NOMO-1 treated with dmso at 0.1 percent for 144 hours (cell line): ENCODE data around the gene VTI1A.
"Not testable (repeated sequence)": the region's sequence is repeated elsewhere in the genome, so short reads cannot be mapped to it uniquely, and the experiment has no call there.

Source experiments
- DNase-seq: peaks from one replicate; lab custom pipeline; 2025; ENCODE audit not compliant: unreplicated experiment; lab: John Stamatoyannopoulos, UW

Gene VTI1A

DNA sequence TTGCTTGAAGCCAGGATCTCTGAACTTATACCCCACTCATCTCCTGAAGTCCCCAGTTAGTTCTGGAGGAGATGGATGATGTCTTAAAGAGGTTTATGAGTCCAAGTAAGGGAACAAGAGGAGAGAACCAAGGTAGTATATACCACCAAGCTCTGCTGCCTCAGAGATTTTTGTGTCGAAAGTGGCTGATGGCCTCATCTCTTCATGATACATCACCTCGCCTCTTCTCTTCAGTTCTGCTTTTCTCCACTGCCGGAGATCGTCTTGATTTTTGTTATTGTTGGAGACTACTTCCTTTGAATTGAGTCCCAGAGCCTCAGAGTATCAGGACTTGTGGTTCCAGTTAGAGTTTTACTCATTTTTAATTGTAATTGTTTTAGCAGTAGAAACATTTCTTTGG, 1.9 kb downstream of the VTI1A start:
- peak; percentile 20 for DNase-seq

DNA sequence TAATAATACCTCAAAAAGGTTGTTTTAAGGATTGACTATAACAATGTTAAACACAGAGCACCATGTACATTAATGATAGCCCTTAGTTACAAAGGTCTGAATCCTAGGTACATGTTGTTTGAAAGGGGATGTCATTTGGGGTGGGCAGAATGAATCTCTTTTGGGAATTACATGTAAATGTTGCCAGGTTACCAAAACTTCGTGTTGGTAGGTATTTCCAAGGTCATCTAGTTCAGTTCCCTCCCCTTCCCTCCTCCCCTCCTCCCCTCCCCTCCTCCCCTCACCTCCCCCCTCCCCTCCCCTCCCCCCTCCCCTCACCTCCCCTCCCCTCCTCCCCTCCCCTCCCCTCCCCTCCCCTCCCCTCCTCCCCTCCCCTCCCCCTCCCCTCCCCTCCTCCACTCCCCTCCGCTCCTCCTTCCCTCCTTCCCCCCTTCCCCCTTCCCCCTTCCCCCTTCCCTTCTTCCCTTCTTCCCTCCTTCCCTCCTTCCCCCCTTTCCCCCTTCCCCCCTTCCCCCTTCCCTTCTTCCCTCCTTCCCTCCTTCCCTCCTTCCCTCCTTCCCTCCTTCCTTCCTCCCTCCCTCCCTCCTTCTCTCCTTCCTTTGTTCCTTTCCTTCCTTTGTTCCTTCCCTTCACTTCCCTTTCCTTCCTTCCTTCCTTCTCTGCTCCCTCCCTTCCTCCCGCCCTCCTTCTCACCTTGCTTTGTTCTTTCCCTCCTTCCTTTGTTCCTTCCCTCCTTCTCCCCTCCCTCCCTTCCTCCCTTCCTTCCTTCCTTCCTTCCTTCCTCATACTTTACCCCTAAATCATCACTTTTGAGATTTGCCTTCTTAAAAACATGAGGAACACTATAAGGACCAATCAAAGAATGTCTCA, 8.1 kb downstream of the VTI1A start:
- no peak for DNase-seq

DNA sequence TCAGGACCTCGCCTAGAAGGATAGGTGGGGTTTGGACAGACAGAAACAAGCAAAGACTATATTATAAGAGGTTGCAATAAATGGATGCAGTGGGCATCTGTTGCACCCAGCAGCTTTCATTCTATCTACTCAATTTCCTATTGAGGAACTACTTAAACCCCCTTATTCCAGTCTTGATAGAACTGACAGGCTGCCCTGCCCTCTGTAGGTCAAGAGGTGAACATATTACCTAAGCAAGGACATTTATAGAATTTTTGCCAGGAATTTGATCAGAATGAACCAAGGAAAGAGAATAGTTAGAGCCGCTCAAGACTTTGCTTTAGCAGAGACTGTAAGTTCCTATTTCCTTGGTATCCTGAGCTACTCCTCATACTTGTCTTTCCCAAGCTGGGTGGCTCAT, 9.5 kb downstream of the VTI1A start:
- DNase-seq, result no peak

DNA sequence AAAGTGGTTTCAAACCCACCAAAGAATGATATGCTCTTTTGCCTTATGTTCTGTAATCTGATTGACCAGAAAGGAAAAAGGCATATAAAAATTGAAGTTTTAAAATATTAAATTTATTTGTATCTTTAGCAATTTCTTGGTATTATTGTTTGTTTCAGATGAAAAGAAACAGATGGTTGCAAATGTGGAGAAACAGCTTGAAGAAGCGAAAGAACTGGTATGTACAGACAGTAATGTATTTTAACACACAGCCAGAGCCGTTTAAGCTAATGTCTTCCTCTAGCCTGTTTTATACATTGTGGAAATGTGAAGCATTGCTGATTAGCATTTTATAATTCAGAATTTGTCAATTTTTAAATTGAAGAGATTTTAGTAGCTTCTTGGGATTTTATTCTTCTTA, 13.4 kb downstream of the VTI1A start:
- no peak for DNase-seq

DNA sequence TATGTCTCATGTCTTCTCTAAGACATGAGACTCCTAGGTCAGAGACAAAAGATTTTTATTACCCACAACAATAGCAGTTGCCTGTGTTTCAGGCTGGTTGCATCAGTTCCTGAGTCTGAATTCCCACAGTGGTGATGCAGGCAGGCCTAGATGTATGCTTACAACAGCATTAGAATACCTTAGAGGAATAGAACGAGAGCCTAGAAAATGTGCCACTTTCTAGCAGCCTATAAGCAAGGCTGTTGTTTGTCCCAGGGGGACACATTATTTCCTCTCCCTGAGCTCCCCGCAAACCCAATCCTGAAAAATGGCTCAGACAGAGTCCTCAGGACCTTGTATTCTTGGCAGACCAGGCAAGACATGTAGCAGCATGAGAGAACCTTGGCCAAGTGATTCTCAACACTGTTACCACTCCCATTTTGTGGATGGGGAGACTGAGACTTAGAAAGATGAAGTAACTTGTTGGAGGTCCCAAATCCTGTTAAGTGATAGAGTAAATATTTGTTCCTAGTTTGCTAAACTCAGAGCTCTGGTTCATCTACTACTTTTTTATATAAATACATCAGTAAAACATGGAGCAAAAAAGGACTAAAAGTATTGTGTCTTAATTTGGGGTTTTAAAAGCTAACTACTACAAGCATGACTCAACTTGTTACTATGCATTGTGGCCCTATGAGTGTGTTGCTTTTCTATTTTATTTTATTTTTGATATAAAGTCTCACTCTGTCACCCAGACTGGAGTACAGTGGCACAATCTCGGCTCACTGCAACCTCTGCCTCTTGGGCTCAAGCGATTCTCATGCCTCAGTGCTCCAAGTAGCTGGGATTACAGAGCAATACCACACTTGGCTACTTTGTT, 14.2 kb downstream of the VTI1A start:
- DNase-seq, result no peak

DNA sequence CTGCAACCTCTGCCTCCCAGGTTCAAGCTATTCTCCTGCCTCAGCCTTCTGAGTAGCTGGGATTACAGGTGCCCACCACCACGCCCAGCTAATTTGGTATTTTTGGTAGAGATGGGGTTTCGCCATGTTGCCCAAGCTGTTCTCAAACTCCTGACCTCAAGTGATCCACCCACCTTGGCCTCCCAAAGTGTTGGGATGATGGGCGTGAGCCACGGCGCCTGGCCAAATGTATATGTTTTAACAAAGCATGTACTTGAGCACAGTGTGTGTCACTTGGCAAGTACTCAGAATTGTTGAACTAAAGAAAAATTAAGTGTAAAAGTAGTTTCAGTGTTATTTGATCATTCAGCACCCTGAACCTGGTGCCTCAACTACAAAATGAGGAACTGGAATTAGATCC, 17.1 kb downstream of the VTI1A start:
- not testable (repeated sequence) for DNase-seq

DNA sequence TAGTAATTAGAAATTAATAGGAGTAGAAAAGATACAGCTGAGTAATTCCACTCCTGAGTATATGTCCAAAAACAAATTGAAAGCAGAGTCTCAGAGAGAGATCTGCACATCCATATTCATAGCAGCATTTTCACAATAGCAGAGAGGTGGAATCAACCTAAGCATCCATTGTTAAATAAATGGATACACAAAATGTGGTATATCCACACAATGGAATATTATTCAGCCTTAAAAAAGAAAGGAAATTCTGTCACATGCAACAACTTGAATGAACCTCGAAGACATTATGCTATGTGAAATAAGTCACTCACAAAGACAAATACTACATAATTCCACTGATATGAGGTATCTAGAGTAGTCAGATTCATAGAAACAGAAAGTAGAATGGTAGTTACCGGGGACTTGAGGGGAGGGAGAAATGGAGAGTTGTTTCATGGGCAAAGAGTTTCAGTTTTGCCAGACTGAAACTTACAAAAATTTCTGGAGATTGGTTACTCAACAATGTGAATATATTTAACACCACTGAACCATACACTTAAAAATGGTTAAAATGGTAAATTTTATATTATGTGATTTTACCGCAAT, 18.4 kb downstream of the VTI1A start:
- DNase-seq, result no peak

DNA sequence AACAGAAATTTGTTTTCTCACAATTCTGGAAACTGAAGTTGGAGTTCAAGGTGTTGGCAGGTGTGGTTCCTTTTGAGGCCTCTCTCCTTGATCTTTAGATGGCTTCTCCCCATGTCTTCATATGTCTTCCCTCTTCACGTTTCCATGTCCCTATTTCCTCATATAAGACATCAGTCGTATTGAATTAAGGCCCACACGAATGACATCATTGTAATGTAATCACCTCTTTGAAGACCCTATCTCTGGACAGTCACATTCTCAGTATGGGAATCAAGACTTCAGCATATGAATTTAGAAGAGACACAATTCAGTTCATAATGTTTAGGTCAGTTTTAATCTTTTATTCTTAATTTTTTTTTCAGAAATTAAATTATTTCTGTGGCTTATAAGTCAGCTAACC, 19.8 kb downstream of the VTI1A start:
- DNase-seq, result no peak

DNA sequence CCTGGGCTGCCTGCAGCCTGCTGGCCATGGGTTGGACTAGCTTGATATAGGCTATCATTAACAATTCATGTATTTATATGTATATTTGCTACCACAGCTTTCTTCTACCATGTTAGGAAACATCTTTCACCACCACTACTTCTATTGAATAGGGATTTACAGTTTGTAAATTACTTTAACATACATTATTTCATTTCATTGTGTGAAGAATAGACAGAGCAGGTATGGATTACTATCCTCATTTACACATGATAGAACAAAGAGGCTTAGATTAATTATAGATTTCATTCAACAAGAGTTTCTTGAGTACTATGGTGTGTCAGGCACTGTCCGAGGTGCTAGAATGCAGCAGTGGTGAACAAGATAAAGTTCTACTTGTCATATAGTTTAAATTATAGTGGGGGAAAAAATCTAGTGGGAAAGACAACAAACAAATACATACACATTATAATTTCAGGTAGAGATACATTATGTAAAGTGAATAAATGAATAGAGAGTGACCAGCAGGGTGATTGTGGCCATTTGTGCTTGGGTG, 20.6 kb downstream of the VTI1A start:
- no peak for DNase-seq

DNA sequence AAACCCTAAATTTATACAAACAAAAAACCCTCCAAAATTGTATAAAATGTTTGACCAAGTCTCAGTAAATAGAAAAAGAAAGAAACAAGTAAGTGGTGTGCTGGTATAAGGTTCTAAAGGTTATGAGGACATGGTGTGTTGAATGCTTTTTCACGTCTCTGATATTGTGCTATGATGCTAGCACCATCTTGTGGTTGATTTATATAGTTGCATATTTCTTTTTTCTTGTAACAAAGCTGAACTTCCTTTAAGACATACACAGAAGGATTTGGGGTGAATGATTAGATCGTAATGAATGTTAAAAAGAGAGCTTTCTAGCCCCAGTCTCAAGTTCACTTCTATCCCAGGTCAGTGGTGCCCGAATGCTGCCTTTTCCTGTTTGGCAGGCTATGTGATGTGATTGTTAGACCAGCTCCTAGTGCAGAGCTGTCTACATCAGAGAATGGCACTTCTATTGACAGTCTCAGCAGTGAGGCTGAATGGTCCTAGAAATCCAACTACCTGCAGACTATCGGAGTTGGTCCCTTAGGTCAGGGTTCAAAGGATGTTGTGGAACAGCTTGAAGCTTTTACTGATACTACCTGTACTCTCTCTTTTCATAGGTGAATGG, 25.0 kb downstream of the VTI1A start:
- no peak for DNase-seq

DNA sequence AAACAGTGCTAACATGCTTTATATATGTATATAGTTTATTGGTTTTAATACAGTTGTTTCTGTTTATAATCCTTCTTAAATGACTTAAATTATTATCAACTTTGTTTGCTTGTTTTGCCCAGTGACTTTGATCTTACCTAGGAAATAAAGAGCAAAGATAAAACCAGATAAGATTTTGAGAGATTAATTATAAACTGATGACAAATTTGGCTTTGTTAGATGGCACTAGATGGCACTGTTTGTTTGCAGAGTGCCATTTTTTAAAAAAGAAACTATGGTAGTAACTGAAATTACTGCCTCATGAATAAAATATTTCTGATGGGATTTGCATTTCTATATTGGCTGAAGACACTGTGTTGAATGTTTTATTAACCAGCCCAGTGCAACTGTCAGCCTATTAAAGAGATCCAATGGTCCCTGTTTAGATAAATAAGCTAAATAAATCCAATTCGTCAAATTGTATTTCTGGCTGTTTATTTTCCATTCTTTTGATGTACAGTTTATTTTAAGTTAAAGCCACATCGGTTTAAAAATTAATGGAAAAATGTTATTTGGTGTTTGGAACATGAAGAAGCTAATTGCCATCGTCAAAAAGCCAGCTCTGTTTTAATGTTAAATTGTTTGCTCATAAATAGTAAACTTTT, 28.7 kb downstream of the VTI1A start:
- DNase-seq, result no peak

DNA sequence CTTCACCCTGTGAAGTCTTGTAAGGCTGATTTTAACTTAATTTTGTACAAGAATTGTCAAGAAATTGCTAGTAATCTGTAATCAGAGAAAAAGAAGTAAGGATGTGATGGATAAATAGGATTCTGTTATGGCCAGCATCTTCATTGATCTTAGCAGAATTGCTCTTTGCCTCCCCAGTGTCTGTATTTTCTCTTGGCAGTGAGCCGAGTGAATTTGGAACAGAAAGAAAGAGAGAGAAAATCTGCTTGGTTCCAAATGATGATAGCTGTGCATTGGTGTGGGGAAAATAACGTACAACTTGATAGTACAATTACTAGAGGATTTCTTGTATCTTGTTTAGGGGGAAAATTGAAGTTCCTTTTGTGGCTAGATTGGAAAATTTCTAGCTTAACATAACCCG, 34.6 kb downstream of the VTI1A start:
- DNase-seq, result no peak

DNA sequence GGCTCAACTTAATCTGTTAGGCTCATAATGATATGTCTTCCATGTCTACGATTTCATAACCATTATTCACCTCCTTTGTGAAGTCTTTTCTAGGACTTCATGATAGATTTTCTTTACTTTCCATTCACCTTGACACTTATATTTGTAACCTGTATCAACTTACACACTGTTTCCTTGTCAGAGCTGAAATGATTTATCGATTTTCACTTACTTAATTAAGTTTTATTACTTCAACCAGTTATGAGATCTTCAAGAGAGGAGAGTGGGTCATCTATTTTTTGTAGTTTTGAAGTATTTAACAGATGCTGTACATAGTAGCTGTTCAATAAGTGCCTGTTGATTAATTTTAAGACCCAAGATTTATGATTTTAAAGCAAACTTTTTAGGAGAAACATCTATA, 37.4 kb downstream of the VTI1A start:
- no peak for DNase-seq

DNA sequence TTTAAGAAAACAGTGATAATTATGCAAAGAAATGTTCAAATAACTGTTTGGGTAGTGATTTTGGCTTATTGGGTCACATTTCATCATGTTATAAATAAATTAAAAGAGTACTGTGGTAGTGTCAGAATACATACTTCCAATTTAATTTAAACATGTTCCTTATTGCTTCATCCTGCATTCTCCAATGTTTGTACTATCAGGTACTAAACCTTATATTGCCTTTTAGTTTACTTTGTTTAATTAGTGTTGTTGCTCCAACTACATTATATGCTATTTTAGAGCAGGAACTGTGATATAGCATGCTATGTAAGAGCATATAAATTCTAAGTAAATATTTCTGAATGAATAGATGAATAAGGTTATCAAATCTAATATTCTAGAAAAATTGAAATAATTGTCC, 40.9 kb downstream of the VTI1A start:
- DNase-seq, result no peak

DNA sequence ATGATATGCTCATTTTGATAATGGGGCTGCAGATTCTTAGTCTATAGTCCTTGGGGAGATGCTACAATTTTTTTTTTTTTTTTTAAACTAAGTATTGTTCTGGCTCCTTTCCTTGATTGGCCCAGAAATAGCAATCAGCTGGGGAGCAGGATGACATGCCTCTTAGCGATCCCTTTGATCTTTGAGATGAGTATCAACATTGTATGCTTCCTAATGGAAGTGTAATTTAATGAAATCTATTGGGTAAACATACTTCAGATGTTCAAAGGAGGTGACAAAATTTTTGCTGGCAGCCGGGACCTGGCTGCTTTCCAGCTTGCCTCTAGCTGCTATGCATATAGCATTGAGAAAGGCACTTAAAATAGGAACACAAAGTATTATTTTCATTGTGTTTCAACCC, 43.5 kb downstream of the VTI1A start:
- no peak for DNase-seq

DNA sequence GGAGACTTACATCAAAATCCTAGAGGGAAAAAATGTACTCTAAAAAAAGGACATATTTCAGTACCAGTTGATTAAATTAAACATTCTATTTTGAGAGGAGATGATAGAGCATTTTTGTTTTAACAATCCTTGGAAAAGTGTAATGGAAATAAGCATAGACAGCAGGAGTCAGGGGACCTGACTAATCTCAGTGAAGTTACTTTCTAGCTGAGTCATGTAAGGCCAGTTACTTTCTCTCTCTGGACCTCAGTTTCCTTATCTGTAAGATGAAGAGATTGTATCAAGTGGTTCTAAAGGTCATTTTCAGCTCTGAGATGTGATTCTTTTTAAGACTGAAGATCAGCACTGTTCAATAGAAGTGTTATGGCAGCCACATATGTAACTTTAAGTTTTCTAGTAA, 44.1 kb downstream of the VTI1A start:
- no peak for DNase-seq

DNA sequence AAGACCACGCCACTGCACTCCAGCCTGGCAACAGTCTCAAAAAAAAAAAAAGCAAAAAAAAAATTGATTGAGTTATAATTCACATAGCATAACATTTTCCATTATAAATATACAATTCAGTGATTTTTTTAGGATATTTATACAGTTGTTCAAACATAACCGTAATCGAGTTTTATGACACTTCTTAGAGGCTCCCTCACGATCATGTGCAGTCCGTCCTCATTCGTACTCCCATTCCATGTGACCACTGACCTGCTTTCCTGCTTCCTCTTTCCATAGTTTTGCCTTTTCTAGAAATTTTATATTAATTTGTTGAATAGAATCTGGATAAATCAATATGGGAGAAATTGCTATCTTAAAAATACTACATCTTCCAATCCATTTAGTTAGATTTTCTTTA, 45.7 kb downstream of the VTI1A start:
- no peak for DNase-seq

DNA sequence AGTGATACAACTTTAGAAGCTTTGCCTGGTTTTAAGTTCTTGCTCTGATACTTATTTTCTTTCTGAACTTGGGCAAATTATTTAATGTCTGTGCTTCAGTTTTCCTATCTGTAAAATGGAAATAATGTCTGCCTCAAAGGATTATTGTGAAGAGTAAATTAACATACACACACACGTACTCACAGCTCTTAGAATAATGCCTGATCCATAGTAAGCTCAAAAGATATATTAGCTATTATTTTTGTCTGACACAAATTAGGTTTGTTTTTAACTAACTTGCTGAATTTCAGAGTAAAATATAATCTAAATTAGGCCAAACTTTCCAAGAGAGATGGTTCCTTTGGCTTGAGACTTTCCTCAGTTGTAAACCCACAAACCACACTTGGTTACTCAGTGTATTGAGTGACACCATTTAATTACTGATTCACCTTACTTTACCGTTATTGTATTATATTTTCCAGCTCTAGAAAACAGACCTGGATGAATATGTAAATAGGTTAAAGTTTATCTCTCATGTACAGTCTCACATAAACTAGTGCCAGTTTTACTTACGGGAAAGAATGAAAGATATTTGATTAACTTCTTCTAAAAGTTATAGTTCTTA, 50.4 kb downstream of the VTI1A start:
- no peak for DNase-seq

DNA sequence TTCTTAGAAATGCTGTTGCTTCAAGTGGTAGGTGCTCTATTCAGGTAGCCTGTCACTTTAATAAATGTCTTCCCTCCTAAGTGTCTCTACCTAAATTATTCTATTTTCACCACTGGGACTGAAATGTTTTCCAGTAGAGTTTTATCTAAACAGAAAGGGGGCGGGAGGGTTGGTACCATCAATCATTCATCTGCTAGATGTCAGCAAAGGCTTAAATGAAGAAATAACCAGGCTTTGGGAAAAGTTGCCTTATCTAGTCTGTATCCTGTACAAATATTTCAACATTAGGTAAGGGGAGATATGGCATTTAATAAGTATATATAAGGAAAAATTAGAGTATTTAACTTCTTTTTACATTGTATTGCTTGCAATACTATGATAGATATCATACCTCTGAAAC, 51.8 kb downstream of the VTI1A start:
- no peak for DNase-seq

DNA sequence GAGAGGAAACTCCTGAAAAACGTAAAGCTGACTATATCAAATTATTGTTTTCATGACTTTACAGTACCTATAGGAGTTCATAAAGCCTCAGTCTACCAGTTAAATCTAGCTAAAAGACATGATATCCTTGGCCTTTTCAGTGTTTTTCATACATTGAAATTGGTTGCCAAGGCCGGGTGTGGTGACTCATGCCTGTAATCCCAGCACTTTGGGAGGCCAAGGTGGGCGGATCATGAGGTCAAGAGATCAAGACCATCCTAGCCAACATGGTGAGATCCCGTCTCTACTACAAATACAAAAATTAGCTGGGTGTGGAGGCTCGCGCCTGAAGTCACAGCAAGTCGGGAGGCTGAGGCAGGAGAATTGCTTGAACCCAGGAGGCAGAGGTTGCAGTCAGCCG, 53.0 kb downstream of the VTI1A start:
- DNase-seq, result not testable (repeated sequence)
